ENCODE results near the gene GUCA2A.

- TF ChIP-seq CTCF (IDR thresholded peaks at IDR 0.05; ENCODE audit: control extremely low read depth in 1 of 3, insufficient read depth in 1 of 3, low read depth in 1 of 3, low read length in 3 of 3) (no peak), RAD21 (IDR thresholded peaks at IDR 0.05 in 1 of 2, conservative IDR thresholded peaks at IDR 0.05 in 1 of 2; ENCODE audit: low read depth in 2 of 2, low read length in 2 of 2) (no peak), EZH2 (IDR thresholded peaks at IDR 0.05; ENCODE audit: low read depth, low read length, severe bottlenecking) (no peak), ATF3 (IDR thresholded peaks at IDR 0.05; ENCODE audit: insufficient read depth, low read depth, low read length) (no peak), SP2 (IDR thresholded peaks at IDR 0.05; ENCODE audit: low read length) (no peak), TBP (IDR thresholded peaks at IDR 0.05; ENCODE audit: low read depth, low read length) (no peak), CBX8 (IDR thresholded peaks at IDR 0.05; ENCODE audit: borderline replicate concordance, low read depth, low read length) (no peak), MAX (IDR thresholded peaks at IDR 0.05) (no peak)
Observed at GRCh38 chr1:42192106-42192505, 27.6 kb upstream of the GUCA2A start.

Data from H1 (cell line).